Right lobe of liver (tissue), 4 donors: Measurements from ENCODE around the gene FAM3C.

ENCODE experiments used
- POLR2A ChIP-seq: fragments of 450-650 bp; IDR thresholded peaks from one replicate; pipeline ENCODE4 v1.6.1; 2017; ENCODE audit warnings: antibody characterized with exemption, mild to moderate bottlenecking
- TF ChIP-seq, protein P1 (sequence below), 4 donors: fragments of 200-600 bp in 3 of 4; fragments of 450-650 bp in 1 of 4; IDR thresholded peaks; one replicate each; pipeline versions ENCODE4 v1.5.1 to v1.8.0; 2016 to 2022; ENCODE audit warnings: antibody characterized with exemption in 4 of 4, mild to moderate bottlenecking in 2 of 4
- donor health status: DM: no; HTN: no; CAD: no.
- donor health status: DM: no; HTN: no; CAD: no.
- donor health status: DM: no; HTN: yes; CAD: no.

DNA sequence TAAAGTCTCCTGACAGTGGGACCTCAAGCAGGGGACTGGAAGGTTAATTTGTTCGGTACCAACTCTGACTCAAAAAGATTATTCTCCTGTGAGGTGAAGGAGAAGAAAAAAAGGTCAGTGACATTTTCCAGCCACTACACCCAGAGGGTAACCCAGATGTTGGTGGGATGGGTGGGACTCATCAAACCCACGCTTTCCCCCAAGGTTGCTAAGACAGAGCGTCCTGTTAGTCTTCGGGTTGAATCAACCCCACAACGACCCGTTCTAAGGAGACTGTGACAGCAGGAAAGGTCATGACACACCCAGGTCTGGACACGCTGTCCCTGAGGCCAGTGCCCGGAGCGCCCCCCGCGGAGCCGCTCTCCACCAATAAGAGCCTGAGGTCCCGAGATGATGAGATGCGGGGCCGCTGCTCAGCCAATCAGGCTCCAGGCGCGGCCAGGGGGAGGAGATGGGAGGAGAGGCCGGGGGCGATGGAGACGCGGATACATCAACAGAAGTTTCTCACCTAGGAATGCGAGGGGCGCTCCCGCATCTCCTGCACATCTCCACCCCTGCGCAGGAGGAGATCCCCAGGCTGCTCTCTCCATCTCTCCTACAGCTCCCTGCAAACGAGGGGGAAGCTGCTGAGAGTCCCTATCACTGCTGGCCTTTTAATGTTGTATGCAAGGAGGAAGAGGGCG, 67.5 kb downstream of the FAM3C start, which contains the start of gene WNT16:
- TF ChIP-seq, protein P1, sequence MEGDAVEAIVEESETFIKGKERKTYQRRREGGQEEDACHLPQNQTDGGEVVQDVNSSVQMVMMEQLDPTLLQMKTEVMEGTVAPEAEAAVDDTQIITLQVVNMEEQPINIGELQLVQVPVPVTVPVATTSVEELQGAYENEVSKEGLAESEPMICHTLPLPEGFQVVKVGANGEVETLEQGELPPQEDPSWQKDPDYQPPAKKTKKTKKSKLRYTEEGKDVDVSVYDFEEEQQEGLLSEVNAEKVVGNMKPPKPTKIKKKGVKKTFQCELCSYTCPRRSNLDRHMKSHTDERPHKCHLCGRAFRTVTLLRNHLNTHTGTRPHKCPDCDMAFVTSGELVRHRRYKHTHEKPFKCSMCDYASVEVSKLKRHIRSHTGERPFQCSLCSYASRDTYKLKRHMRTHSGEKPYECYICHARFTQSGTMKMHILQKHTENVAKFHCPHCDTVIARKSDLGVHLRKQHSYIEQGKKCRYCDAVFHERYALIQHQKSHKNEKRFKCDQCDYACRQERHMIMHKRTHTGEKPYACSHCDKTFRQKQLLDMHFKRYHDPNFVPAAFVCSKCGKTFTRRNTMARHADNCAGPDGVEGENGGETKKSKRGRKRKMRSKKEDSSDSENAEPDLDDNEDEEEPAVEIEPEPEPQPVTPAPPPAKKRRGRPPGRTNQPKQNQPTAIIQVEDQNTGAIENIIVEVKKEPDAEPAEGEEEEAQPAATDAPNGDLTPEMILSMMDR (IDR thresholded peaks at IDR 0.05), result no peak
- TF ChIP-seq POLR2A, result no peak
